GM20000 (cell line): ENCODE data around the gene ZNF423.

Experiments
- DNase-seq: peaks from one replicate; pipeline ENCODE4 v3.0.0; 2012; ENCODE audit warnings: low spot score
- TF ChIP-seq, protein P1 (sequence below): IDR thresholded peaks from 2 replicates; pipeline ENCODE4 v1.5.1; 2012; ENCODE audit warnings: mild to moderate bottlenecking, control low read depth; ENCODE audit errors: extremely low read depth, missing control alignments

ZNF423 gene

DNA sequence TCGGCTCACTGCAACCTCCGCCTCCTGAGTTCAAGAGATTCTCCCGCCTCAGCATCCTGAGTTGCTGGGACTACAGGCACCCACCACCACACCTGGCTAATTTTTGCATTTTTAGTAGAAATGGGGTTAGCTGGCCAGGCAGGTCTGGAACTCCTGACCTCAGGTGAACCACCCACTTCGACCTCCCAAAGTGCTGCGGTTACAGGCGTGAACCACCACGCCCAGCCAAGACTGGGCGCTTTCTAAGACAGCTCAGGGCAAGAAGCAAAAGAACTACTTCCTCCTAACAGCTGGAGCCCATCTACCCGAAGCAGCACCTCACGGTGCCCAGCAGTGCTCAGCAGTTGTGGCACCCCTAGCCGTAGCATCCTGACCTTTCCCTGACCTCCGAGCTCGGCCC, 109.4 kb downstream of the ZNF423 start:
- no peak for DNase-seq
- TF ChIP-seq, protein P1, sequence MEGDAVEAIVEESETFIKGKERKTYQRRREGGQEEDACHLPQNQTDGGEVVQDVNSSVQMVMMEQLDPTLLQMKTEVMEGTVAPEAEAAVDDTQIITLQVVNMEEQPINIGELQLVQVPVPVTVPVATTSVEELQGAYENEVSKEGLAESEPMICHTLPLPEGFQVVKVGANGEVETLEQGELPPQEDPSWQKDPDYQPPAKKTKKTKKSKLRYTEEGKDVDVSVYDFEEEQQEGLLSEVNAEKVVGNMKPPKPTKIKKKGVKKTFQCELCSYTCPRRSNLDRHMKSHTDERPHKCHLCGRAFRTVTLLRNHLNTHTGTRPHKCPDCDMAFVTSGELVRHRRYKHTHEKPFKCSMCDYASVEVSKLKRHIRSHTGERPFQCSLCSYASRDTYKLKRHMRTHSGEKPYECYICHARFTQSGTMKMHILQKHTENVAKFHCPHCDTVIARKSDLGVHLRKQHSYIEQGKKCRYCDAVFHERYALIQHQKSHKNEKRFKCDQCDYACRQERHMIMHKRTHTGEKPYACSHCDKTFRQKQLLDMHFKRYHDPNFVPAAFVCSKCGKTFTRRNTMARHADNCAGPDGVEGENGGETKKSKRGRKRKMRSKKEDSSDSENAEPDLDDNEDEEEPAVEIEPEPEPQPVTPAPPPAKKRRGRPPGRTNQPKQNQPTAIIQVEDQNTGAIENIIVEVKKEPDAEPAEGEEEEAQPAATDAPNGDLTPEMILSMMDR = no peak

DNA sequence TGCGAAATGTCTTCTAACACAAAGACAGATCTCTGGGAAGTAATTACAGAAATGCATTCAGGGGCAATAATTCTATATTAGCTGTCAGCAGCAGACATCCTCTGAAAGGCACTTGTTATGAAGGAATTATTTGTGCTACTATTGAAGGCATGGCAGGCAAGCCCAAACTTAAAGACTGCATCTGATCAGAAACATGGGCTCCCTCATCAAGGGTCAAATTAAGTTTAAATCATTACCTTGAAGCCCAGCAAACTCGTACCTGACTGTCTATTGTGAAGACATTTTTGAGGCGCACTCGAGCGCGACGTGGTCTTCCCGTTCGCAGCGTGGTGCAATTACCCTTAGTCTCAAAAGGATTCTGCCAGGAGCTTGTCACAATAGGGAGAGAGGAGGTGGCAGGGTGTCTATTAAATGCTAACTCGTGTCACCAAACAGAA, 110.6 kb downstream of the ZNF423 start:
- DNase-seq = no peak
- TF ChIP-seq, protein P1 = no peak

DNA sequence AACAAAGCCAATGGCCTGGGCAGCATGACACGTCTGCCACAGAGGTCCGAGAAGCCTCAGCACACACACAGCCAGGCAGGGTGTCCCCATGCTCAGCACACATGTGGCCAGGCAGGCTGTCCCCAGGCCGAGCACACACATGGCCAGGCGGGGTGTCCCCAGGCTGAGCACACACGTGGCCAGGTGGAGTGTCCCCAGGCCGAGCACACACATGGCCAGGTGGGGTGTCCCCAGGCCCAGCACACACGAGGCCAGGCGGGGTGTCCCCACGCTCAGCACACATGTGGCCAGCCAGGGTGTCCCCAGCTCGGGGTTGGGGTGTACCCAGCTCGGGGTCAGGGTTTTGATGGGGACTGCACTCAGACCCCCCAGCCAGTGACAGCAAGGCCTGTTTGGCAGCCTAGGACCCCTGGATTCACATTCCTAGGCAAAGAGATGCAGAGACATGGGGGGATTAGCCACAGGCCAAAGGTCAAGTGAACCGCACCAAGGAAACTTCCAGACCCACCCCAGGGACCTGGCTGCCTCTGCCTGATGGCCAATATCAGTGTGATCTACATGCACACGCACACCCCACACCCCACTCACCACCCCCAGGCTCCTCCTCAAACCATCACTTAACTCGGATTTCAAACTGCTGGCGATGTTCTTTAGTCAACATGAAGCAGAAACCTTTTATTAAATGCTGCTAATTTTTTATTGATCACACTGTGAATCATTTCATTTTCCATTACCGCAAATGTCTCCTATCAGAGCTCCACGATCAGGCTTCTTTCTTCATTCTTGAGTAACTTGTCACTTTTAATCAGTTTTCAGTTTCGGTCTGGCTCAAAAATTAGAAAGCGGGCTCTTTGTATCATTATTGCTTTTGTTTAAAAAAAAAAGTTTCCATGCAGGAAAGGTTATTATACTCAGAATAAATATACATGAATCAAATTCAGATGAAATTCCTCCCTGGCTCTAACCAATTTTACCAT, 111.4 kb downstream of the ZNF423 start:
- TF ChIP-seq, protein P1 = no peak
- no peak for DNase-seq

DNA sequence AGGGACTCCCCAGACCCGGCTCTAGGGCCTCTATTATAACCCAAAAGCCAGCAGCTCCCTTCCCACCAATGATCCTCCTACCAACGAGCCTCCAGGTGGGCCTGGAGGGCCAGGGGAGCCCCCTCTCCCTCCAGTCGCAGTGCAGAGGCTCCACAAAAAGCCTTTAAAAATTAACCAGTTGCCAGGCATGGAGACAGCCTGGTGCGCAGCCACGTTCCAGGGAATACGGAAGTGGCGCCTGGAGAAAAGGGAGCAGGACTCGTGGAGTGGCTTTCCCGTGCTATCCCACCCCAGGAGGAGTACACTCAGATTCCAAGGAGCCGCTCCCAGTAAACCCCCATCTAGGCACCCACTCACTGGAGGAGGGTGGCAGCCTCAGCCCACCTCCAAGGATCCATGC, 112.3 kb downstream of the ZNF423 start:
- TF ChIP-seq, protein P1 = no peak
- no peak for DNase-seq

DNA sequence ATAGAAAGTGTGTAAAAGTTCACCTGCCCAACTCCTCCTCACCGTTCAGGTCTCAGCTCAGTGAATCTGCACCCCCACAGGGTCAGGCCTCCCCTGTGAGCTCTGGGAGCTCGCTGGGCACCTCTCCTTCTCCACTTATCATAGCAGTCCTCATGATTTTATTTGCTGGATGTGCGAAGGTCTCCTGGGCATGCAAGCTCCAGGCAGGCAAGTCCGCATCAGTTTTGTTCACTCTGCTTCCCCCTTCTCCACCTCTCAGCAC, 112.8 kb downstream of the ZNF423 start:
- TF ChIP-seq, protein P1 = no peak
- no peak for DNase-seq

DNA sequence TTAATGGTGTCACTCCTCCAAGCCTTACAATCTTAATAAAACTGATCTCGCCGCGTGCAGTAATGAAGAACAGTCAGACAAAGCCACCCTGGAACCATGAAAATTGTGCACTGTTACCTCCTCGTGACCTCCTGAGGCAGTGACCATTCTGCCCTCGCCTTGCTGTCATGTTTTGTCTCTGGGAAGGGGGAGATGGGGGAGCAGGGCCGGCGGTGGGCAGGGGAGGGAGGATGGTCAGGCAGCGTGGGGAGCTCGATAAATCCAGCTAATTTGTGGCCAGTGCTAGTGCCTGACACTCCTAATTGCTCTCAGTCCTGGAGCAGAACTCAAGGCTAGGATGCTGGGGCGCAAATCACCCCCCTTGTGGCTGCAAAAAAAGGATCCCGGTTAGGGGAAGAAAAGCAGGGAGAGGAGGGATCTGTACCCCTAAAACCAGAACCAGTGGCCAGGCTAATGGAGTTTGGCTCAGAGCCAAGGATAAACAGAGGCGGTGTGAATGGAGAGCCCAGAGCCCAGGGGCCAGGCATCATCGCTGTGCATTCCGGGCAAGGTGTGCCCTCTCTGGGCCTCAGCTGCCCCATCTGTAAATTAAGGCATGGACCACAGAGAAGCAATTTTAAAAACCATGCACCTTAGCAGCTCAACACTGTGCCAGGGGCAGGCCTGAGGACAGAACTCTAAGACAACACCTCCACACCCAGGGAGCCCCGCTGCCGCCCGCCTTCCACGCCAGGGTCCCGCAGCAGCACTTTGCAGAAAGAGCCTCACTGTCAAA, 113.3 kb downstream of the ZNF423 start:
- no peak for DNase-seq
- TF ChIP-seq, protein P1 = no peak

DNA sequence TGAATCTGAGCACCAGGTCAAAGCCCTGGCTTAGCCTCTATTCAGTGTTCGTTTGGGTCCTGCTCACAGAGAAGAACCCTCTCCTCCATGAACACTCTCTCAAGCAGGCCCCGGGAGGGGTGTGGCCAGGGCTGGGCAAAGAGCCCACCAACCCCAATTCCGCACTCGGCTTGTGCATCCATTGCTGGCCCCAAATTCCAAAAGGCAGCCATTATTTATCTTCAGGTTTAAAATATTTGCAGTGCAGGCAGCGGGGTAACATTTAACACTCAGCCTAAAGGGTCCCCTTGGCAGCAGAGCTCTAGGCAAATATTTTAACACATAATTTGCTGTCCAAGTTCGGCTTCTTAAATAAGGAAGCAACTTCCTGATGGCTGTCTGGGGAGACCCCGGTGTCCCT, 115.7 kb downstream of the ZNF423 start:
- DNase-seq = no peak
- TF ChIP-seq, protein P1 = no peak
